Common myeloid progenitor, CD34-positive (primary cell): ENCODE measurements around the gene SELE.

Experiments
- CTCF ChIA-PET: fragments of 350-600 bp; sonication (Branson Sonifier 250); formaldehyde crosslinking; loops from one replicate; lab custom pipeline; 2021; ENCODE audit warnings: antibody characterized with exemption; lab: Charles Lee
- POLR2A ChIA-PET: fragments of 350-600 bp; sonication (Branson Sonifier 250); formaldehyde crosslinking; loops from one replicate; lab custom pipeline; 2021; ENCODE audit warnings: antibody characterized with exemption; lab: Charles Lee
- DNase-seq, 3 donors: peaks; one replicate each; pipeline versions ENCODE4 v3.0.0 to v3.0.0-alpha.2; 2013
- H3K27ac ChIP-seq, 2 experiments: 1 replicate in 1 of 2; 2 replicates in 1 of 2; pipeline ENCODE4 v1.7.0; 2013; ENCODE audit warnings: inconsistent platforms in 2 of 2, low read length in 2 of 2, mild to moderate bottlenecking in 2 of 2, low read depth in 1 of 2, moderate library complexity in 1 of 2; ENCODE audit not compliant: severe bottlenecking in 2 of 2, insufficient read depth in 1 of 2, poor library complexity in 1 of 2
- H3K27me3 ChIP-seq, 5 experiments: replicated peaks in 2 of 5; 1 replicate in 3 of 5; 2 replicates in 2 of 5; pipeline versions ENCODE4 v1.6.1 to v1.7.0; 2013; ENCODE audit warnings: low read length in 4 of 5, mild to moderate bottlenecking in 2 of 5, moderate library complexity in 2 of 5, inconsistent platforms in 1 of 5; ENCODE audit not compliant: insufficient read depth in 5 of 5, control insufficient read depth in 4 of 5
- H3K36me3 ChIP-seq, 4 experiments: 1 replicate in 2 of 4; 2 replicates in 2 of 4; pipeline versions ENCODE4 v1.6.1 to v1.7.0; 2013; ENCODE audit warnings: low read length in 3 of 4, control low read depth in 1 of 4, mild to moderate bottlenecking in 1 of 4; ENCODE audit not compliant: control insufficient read depth in 4 of 4, insufficient read depth in 4 of 4
- H3K4me1 ChIP-seq, 4 experiments: 1 replicate in 3 of 4; 2 replicates in 1 of 4; pipeline versions ENCODE4 v1.6.1 to v1.7.1; 2013; ENCODE audit warnings: low read length in 3 of 4, mild to moderate bottlenecking in 3 of 4, control low read depth in 1 of 4, inconsistent platforms in 1 of 4, moderate library complexity in 1 of 4; ENCODE audit not compliant: control insufficient read depth in 4 of 4, insufficient read depth in 4 of 4; ENCODE audit errors: control extremely low read depth in 1 of 4
- H3K4me3 ChIP-seq, 7 experiments: 1 replicate in 4 of 7; 2 replicates in 3 of 7; pipeline versions ENCODE4 v1.5.1 to v1.7.0; 2013; ENCODE audit warnings: mild to moderate bottlenecking in 7 of 7, low read length in 6 of 7, moderate library complexity in 6 of 7, inconsistent platforms in 2 of 7, low read depth in 2 of 7, control low read depth in 1 of 7; ENCODE audit not compliant: insufficient read depth in 4 of 7, control insufficient read depth in 1 of 7; ENCODE audit errors: extremely low read depth in 1 of 7
- H3K9me3 ChIP-seq, 5 experiments: 1 replicate in 4 of 5; 2 replicates in 1 of 5; pipeline versions ENCODE4 v1.6.1 to v1.7.1; 2013; ENCODE audit warnings: low read length in 4 of 5, mild to moderate bottlenecking in 2 of 5, inconsistent platforms in 1 of 5, low read depth in 1 of 5, moderate library complexity in 1 of 5; ENCODE audit not compliant: control insufficient read depth in 4 of 5, insufficient read depth in 2 of 5; ENCODE audit errors: control extremely low read depth in 1 of 5
- WGBS: methylation state at CpG from one replicate; pipeline ENCODE4 v1.1.5; 2013; ENCODE audit not compliant: insufficient coverage; 5-methylcytosine and 5-hydroxymethylcytosine counted together

Gene SELE

DNA sequence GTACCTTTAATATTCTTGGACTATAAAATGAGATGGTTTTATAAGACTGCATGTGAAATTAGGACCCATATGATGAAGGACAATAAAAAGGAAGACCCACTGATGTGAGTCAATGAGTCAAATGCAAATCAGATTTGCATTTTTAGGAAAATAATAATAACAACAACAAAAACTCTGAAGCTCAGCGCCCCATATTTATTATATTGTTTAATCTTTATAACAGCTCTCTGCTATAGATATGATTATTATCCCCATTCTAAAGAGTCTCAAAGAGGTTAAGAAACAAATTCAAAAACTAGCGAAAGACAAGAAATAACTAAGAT is 21.6 kb downstream of the SELE start:
- POLR2A ChIA-PET: no interaction called here
- WGBS: no CpG with 5 or more reads among the region's 2 CpGs
- no peak overlapping the region for H3K27ac ChIP-seq

DNA sequence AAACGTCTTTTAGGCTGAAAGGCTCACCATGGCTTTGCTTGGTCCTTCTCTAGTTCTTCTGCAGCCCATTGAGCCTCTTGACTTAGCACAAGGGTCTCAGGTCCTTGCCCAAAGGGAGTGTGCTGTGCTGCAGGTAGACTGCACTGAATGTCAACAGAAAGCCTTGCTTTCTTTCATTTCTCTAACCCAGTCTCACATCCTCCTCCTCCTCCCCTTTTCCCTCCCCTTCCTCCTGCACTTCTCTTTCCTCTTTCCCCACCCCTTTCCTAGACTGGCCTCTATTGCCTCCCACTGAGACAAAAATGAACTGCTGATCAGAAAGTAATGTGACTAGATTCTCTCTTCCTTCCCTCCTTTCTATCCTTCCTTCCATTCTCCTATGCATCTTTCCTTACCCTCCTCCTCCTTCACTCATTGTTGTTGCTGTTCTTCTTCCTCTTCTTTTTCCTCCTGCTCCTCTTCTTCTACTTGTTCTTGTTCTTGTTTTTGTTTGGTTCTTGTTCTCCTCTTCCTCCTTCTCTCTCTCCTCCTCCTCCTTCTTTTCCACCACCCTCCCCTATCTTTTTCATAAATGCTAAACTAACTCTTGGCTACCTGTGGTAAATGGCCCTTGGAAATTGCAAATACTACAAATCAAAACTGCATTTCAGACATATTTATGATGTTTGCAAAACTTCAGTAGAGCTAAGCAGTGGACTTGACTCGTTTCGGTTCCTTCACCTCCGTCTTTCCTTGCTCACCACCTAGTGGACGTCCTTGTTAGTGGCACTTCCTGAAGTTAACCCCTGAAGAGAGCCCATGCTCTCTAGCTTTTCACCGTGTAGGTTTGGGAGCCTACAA is 22.2 kb downstream of the SELE start, which contains the start of gene SELL:
SELL (minus strand) TSS at position 152 of the 840 bp plus-strand sequence; CDS start at position 30, 122 bp downstream.
- WGBS: 0% methylated on average over 4 of the region's 6 CpGs
- ChIA-PET POLR2A (no interaction called here), CTCF (interaction anchor here (0.6 to 6.4 kb wide), 33 partner anchors 9 to 331 kb away, joined by 3 to 107 read pairs (median 4); partner anchors contain the start of gene F5)
- peaks cover 16 to 41% (median 37%) of the 10 kb centered on the region in 4 experiments for H3K4me1 ChIP-seq
- peaks cover 1 to 17% (median 8%) of the 10 kb centered on the region in 4 experiments for H3K36me3 ChIP-seq
- H3K27ac ChIP-seq: peak within 1 kb of the TSS; percentile 75 to 85
- H3K27me3 ChIP-seq: no peaks in the 10 kb centered on the region
- peak; percentile 90 to 94 (median 93) for DNase-seq
- H3K4me3 ChIP-seq: peak within 1 kb of the TSS; percentile 46 to 89 (median 82)
- peaks cover 0 to 2% (median 0%) of the 10 kb centered on the region in 5 experiments for H3K9me3 ChIP-seq

More for the DNA sequence above, 21.6 kb downstream of the SELE start:
- Histone ChIP-seq H3K4me1 (peaks cover 10 to 35% (median 31%) of the 10 kb centered on the region in 4 experiments), H3K9me3 (peaks cover 0 to 2% (median 0%) of the 10 kb centered on the region in 5 experiments), H3K36me3 (peaks cover 0 to 11% (median 5%) of the 10 kb centered on the region in 4 experiments), H3K4me3 (peak overlapping the region in 3 of 7 experiments; percentile 69 to 89 (median 87)), H3K27me3 (no peaks in the 10 kb centered on the region)
- CTCF ChIA-PET: interaction anchor here (0.6 to 6.4 kb wide), 35 partner anchors 8 to 330 kb away, joined by 3 to 107 read pairs (median 4); partner anchors contain the start of gene F5
- DNase-seq: no peak

DNA sequence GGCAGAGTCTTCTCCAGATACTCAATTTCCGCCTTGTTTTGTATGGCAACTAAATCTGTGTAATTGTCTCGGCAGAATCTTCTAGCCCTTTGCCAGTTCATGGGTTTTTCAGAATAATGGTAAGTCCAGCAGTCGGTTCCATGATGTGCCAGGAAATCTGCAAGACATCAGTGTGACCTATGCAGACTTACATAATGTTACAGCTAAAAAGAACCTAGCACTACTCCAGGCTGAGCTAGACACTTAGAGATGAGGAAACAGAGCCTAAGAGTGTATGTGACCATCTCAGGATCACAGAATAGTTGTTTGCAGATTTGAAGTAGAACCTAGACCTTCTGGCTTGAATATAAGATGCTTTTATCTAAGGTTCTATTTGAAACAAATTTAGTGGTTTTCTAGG is 25.2 kb downstream of the SELE start:
- Histone ChIP-seq H3K27ac (peak overlapping the region; percentile 47 to 85), H3K4me3 (peak overlapping the region in 6 of 7 experiments; percentile 2 to 89 (median 84))
- no peak for DNase-seq

DNA sequence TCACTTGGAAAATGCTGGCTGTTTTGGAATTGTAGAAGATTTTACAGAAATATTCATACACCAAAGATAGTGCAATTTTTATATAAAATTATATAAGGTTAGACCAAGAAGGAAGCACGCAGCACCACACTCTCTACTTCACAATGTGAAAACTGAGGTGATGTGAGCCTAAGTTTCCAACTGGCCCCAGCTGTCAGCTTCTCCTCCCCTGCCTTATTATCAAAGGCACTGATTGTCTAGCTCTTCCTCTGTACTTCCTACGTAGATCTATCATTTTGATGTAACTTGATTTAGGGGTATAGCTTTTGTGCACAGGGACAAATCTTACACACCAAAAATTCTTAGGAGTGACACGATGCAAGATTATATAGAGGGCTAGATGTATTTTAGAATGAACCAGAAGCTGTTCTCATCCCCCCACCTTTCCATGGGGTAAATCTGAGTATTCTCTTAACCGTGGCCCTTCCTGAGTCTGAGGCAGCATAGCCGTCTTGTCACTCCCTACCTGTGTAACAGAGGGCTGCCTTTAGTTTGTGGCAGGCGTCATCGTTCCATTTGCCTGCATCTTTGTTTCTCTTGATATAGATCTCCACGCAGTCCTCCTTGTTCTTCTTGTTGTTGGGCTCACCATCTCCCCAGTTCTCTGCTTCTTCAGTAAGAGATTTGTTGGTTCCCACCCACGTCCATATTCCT is 25.8 kb downstream of the SELE start:
- H3K4me1 ChIP-seq: peaks cover 39 to 74% (median 54%) of the 10 kb centered on the region in 4 experiments
- CTCF ChIA-PET: interaction anchor here (0.7 to 7.1 kb wide), 8 partner anchors 9 to 157 kb away, joined by 3 to 71 read pairs (median 4); no protein-coding TSS in a partner anchor
- peak overlapping the region; percentile 47 to 85 for H3K27ac ChIP-seq
- POLR2A ChIA-PET: no interaction called here
- peaks cover 22 to 50% (median 34%) of the 10 kb centered on the region in 4 experiments for H3K36me3 ChIP-seq
- DNase-seq: no peak
- H3K27me3 ChIP-seq: no peaks in the 10 kb centered on the region
- WGBS: 50% methylated on average over 5 of the region's 9 CpGs
- H3K9me3 ChIP-seq: peaks cover 0 to under 1% (median 0%) of the 10 kb centered on the region in 5 experiments
- peak overlapping the region in 6 of 7 experiments; percentile 2 to 89 (median 84) for H3K4me3 ChIP-seq

More for the DNA sequence above, 25.2 kb downstream of the SELE start:
- Histone ChIP-seq H3K36me3 (peaks cover 21 to 44% (median 30%) of the 10 kb centered on the region in 4 experiments), H3K4me1 (peaks cover 37 to 68% (median 51%) of the 10 kb centered on the region in 4 experiments), H3K9me3 (peaks cover 0 to 2% (median 0%) of the 10 kb centered on the region in 5 experiments), H3K27me3 (no peaks in the 10 kb centered on the region)
- ChIA-PET POLR2A (no interaction called here), CTCF (interaction anchor here (0.7 to 7.1 kb wide), 9 partner anchors 10 to 158 kb away, joined by 3 to 71 read pairs (median 4); no protein-coding TSS in a partner anchor)
- 50% methylated on average over 3 of the region's 3 CpGs for WGBS

DNA sequence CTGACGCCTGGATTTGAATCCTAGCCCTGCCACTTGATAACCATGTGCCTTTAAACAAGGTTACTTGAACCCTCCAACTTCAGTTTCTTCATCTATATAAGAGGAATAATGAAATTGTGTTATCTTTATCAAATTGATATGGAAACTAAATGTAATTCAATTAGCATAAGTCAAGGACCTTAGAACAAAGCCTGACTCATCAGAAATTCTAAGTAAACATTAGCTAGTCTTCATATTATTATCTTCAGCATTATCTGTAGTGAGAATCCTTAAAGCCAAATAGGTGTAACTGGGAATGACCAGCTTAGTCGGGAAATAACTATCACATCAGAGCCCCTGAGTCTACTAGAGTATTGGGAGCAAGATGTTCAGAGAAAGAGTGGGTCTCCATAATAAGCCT is 29.1 kb downstream of the SELE start:
- Histone ChIP-seq H3K9me3 (no peaks in the 10 kb centered on the region), H3K27ac (peak overlapping the region in 1 of 2 experiments; percentile 41), H3K4me3 (peak overlapping the region in 3 of 7 experiments; percentile 15 to 51 (median 26)), H3K27me3 (no peaks in the 10 kb centered on the region), H3K36me3 (peaks cover 30 to 78% (median 57%) of the 10 kb centered on the region in 4 experiments), H3K4me1 (peaks cover 42 to 94% (median 66%) of the 10 kb centered on the region in 4 experiments)
- ChIA-PET POLR2A (no interaction called here), CTCF (interaction anchor here (0.9 to 7.1 kb wide), 6 partner anchors 12 to 1362 kb away, joined by 3 to 71 read pairs (median 4); no protein-coding TSS in a partner anchor)
- DNase-seq: no peak
- 100% methylated on average over 1 of the region's 2 CpGs for WGBS

DNA sequence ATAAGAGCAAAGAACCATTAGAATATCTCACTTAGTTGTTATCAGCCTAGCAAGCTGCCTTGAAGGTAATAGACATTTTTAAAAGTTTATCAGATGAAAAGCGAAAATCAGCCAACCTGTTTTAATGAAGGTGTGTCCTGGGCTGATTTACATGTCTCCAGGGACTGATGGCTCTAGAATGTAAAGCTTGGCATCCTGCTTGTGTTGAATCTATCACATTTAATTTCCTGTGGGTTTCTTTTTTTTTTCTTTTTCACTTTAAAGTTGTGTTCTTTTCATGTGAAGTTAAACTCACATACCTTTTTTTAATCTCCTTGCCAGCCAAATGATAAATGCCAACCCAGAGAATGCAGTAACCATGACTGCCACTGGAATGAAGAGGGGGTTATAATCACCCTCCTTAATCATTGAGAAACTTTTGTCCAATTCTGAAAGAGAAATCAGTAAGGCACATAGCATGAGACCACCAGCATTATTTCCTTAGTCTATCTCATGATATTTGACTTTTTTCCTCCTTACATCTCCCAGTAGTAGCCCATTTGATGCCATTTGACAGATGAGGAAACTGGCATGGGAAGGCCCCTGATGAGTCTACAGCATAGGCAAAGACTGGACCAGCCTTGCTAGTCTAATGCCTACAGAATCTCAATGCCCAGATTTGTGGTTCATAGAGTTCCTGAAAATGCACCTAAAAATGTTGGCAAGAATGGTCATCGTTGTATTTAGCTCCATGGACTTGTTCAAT is 32.4 kb downstream of the SELE start:
- H3K27ac ChIP-seq: peak overlapping the region in 1 of 2 experiments; percentile 55
- ChIA-PET CTCF (interaction anchor here (0.8 to 3.9 kb wide), 8 partner anchors 9 to 117 kb away, joined by 3 to 30 read pairs (median 4); no protein-coding TSS in a partner anchor), POLR2A (interaction anchor here (0.7 to 0.8 kb wide), 2 partner anchors 98 to 106 kb away, joined by 3 to 6 read pairs; no protein-coding TSS in a partner anchor)
- no peak for DNase-seq
- peaks cover 53 to 98% (median 72%) of the 10 kb centered on the region in 4 experiments for H3K4me1 ChIP-seq
- H3K9me3 ChIP-seq: no peaks in the 10 kb centered on the region
- no peaks in the 10 kb centered on the region for H3K27me3 ChIP-seq
- 83% methylated on average over 1 of the region's 2 CpGs for WGBS
- peak overlapping the region in 1 of 7 experiments; percentile 7 for H3K4me3 ChIP-seq
- peaks cover 26 to 64% (median 46%) of the 10 kb centered on the region in 4 experiments for H3K36me3 ChIP-seq
